A673 (cell line): ENCODE results near the gene GALNT2.

Experiments used
- EZH2 ChIP-seq: fragments of 200-600 bp; sonication (generic); IDR thresholded peaks from 2 replicates; pipeline ENCODE4 v1.6.1; 2017; ENCODE audit warnings: borderline replicate concordance, low read depth, mild to moderate bottlenecking, mixed read lengths, antibody characterized with exemption, low read length; ENCODE audit not compliant: poor library complexity, severe bottlenecking
- TF ChIP-seq, protein P1 (sequence below): fragments of 300-800, 200-600 bp; sonication (generic); conservative IDR thresholded peaks from 2 replicates; pipeline ENCODE4 v1.5.1; 2017; ENCODE audit warnings: low read depth, mild to moderate bottlenecking, antibody characterized with exemption, low read length, moderate library complexity, mixed read lengths

- TF ChIP-seq, protein P1, sequence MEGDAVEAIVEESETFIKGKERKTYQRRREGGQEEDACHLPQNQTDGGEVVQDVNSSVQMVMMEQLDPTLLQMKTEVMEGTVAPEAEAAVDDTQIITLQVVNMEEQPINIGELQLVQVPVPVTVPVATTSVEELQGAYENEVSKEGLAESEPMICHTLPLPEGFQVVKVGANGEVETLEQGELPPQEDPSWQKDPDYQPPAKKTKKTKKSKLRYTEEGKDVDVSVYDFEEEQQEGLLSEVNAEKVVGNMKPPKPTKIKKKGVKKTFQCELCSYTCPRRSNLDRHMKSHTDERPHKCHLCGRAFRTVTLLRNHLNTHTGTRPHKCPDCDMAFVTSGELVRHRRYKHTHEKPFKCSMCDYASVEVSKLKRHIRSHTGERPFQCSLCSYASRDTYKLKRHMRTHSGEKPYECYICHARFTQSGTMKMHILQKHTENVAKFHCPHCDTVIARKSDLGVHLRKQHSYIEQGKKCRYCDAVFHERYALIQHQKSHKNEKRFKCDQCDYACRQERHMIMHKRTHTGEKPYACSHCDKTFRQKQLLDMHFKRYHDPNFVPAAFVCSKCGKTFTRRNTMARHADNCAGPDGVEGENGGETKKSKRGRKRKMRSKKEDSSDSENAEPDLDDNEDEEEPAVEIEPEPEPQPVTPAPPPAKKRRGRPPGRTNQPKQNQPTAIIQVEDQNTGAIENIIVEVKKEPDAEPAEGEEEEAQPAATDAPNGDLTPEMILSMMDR: no peak
- TF ChIP-seq EZH2: no peak
Observed at GRCh38 chr1:230255991-230256390, 189.0 kb downstream of the GALNT2 start.
